ENCODE measurements around the gene HYAL3. TPM values are rescaled to one million over a fixed set of nuclear protein-coding genes. Genes with fewer than 3 reads are reported as not detected.
"Not testable (repeated sequence)": the region's sequence is repeated elsewhere in the genome, so short reads cannot be mapped to it uniquely, and the experiment has no call there.

Gene HYAL3
- total RNA-seq, 4 donors from 2014 or later, result 1.9 to 3.9 (median 3.3) TPM; not detected in 1

DNA sequence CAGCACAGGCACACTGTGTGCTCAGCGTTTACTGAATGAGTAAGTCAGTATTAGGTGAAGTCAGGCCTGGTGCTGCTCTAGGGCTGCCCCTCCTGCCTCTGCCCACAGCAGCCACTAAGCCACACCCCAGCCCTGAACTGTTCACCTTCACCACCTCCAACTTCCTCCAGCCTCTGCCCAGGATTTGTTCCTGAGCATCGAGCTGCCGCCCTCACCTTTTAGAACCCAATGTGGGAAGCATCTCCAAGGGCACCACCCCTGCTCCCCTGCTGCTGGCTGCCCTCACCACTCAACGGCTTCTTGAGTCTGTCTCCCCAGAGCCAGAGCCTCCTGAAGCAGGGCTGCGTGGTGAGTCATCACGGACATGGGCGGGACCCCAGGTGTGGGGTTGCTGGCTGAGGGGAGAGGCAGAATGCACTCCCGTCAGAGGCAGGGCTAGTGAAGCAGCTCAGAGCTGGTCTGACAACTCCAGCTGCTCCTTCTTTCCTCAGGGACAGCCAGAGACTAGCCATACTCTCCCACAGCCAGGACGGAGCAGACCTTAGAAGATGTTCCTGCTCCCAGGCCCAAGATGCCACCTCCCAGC, 17.5 kb upstream of the HYAL3 start:
- Histone ChIP-seq H3K27me3 (no peaks in the 10 kb centered on the region), H3K9me3 (no peaks in the 10 kb centered on the region), H3K4me1 (peaks cover 0 to 28% of the 10 kb centered on the region in 2 donors), H3K4me3 (no peak overlapping the region), H3K27ac (peak overlapping the region; percentile 43), H3K36me3 (no peaks in the 10 kb centered on the region)
- TF ChIP-seq, protein P1, sequence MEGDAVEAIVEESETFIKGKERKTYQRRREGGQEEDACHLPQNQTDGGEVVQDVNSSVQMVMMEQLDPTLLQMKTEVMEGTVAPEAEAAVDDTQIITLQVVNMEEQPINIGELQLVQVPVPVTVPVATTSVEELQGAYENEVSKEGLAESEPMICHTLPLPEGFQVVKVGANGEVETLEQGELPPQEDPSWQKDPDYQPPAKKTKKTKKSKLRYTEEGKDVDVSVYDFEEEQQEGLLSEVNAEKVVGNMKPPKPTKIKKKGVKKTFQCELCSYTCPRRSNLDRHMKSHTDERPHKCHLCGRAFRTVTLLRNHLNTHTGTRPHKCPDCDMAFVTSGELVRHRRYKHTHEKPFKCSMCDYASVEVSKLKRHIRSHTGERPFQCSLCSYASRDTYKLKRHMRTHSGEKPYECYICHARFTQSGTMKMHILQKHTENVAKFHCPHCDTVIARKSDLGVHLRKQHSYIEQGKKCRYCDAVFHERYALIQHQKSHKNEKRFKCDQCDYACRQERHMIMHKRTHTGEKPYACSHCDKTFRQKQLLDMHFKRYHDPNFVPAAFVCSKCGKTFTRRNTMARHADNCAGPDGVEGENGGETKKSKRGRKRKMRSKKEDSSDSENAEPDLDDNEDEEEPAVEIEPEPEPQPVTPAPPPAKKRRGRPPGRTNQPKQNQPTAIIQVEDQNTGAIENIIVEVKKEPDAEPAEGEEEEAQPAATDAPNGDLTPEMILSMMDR (IDR thresholded peaks at IDR 0.05), result no peak
- peak in 1 of 2 donors; percentile 26 for TF ChIP-seq POLR2A (IDR thresholded peaks at IDR 0.05)
- DNase-seq, result peak; percentile 50 to 60
- intact Hi-C loops (cut with DNase I; ENCODE audit: low total_unique reads), result no loop called here

DNA sequence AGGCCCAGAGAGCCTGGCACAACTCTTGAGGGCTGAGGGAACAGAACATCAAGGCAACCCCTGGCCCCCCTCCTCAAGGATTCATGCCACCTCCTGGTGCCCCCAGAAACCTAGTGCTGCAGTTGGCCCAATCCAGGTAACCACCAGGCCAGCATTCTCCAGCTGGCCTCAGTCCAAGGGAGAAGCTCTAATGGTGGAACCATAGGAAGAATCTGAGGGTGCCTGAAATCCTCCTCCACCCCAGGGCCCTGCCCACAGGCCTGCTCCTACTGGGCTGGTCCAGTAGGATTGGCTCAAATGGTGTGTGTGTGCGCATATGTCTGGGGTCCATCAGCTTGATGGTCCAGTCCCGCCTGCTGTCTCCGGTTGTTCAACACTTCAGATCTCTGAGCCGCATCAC, 15.6 kb upstream of the HYAL3 start:
- no peak for DNase-seq
- no peaks in the 10 kb centered on the region for H3K36me3 ChIP-seq
- intact Hi-C loops (cut with DNase I; ENCODE audit: low total_unique reads), result no loop called here
- H3K27me3 ChIP-seq, result no peaks in the 10 kb centered on the region
- peaks cover 0 to 23% of the 10 kb centered on the region in 2 donors for H3K4me1 ChIP-seq
- no peaks in the 10 kb centered on the region for H3K9me3 ChIP-seq
- TF ChIP-seq, protein P1 (IDR thresholded peaks at IDR 0.05), result no peak
- TF ChIP-seq POLR2A (IDR thresholded peaks at IDR 0.05), result no peak
- H3K4me3 ChIP-seq, result no peak overlapping the region
- H3K27ac ChIP-seq, result no peak overlapping the region

DNA sequence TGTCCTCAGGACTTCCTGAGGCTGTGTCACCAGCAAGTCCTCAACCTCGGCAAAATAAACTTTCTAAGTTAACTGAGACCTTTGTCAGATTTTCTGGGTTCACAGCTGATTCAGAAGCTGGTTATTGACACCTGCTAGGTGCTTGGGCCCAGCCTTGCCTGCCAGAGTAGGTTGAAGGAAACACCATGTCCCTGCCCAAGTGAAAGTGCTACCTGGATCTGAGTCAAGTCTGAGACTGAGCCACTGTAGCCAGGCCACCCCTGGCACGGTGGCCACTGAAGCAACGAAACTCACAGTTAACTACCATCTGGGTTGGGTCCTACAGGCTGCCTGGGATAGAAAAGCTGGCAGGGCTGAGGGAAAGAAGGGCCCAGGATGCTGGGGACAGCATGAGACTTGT, 15.1 kb upstream of the HYAL3 start:
- intact Hi-C loops (cut with DNase I; ENCODE audit: low total_unique reads), result no loop called here
- Histone ChIP-seq H3K4me3 (no peak overlapping the region), H3K27ac (no peak overlapping the region), H3K4me1 (peaks cover 0 to 19% of the 10 kb centered on the region in 2 donors), H3K27me3 (no peaks in the 10 kb centered on the region), H3K9me3 (no peaks in the 10 kb centered on the region), H3K36me3 (no peaks in the 10 kb centered on the region)
- no peak for DNase-seq
- TF ChIP-seq, protein P1 (IDR thresholded peaks at IDR 0.05), result no peak
- no peak for TF ChIP-seq POLR2A (IDR thresholded peaks at IDR 0.05)

DNA sequence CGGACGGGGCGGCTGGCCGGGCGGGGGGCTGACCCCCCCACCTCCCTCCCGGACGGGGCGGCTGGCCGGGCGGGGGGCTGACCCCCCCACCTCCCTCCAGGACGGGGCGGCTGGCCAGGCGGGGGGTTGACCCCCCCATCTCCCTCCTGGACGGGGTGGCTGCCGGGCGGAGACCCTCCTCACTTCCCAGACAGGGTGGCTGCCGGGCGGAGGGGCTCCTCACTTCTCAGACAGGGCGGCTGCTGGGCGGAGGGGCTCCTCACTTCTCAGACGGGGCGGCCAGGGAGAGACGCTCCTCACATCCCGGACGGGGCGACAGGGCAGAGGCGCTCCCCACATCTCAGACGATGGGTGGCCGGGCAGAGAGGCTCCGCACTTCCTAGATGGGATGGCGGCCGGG, 12.8 kb upstream of the HYAL3 start:
- H3K9me3 ChIP-seq; intact Hi-C loops (cut with DNase I; ENCODE audit: low total_unique reads); H3K4me3 ChIP-seq; H3K36me3 ChIP-seq; H3K27me3 ChIP-seq; H3K27ac ChIP-seq; DNase-seq; H3K4me1 ChIP-seq: not testable (repeated sequence)

DNA sequence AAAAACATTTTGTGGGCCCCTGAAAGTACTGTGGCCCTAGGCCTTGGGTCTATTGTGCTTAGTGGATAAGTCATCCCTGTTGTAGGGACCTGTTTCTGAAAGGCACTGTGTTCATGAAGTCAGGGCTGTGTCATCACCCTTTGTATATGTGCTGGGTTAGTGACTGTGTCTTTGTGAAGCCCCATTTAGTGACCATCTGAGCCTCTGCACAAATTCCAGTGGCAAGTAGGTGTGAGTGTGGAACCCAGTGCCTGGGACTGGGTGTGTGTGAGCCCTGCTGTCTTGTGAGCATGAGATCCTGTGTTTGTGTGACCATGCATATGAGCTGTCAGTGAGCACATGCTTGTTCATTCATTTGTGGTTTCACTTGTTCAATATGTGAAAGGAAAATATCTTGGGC, 5.4 kb upstream of the HYAL3 start:
- intact Hi-C loops (cut with DNase I; ENCODE audit: low total_unique reads), result no loop called here
- Histone ChIP-seq H3K9me3 (no peaks in the 10 kb centered on the region), H3K4me1 (no peaks in the 10 kb centered on the region), H3K27ac (no peak overlapping the region), H3K4me3 (no peak overlapping the region), H3K27me3 (no peaks in the 10 kb centered on the region), H3K36me3 (no peaks in the 10 kb centered on the region)
- DNase-seq, result no peak
- TF ChIP-seq, protein P1 (IDR thresholded peaks at IDR 0.05), result no peak
- no peak for TF ChIP-seq POLR2A (IDR thresholded peaks at IDR 0.05)
